Measurements from ENCODE around the gene CAPN2.

GRCh38 chr1:223748773-223749733 is 36.7 kb downstream of the CAPN2 start:
- TF ChIP-seq, protein P1, sequence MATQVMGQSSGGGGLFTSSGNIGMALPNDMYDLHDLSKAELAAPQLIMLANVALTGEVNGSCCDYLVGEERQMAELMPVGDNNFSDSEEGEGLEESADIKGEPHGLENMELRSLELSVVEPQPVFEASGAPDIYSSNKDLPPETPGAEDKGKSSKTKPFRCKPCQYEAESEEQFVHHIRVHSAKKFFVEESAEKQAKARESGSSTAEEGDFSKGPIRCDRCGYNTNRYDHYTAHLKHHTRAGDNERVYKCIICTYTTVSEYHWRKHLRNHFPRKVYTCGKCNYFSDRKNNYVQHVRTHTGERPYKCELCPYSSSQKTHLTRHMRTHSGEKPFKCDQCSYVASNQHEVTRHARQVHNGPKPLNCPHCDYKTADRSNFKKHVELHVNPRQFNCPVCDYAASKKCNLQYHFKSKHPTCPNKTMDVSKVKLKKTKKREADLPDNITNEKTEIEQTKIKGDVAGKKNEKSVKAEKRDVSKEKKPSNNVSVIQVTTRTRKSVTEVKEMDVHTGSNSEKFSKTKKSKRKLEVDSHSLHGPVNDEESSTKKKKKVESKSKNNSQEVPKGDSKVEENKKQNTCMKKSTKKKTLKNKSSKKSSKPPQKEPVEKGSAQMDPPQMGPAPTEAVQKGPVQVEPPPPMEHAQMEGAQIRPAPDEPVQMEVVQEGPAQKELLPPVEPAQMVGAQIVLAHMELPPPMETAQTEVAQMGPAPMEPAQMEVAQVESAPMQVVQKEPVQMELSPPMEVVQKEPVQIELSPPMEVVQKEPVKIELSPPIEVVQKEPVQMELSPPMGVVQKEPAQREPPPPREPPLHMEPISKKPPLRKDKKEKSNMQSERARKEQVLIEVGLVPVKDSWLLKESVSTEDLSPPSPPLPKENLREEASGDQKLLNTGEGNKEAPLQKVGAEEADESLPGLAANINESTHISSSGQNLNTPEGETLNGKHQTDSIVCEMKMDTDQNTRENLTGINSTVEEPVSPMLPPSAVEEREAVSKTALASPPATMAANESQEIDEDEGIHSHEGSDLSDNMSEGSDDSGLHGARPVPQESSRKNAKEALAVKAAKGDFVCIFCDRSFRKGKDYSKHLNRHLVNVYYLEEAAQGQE (IDR thresholded peaks at IDR 0.05; ENCODE audit: insufficient read depth in 1 of 2, low read depth in 2 of 2, low read length in 2 of 2), result no peak
- TF ChIP-seq POLR2AphosphoS5 (IDR thresholded peaks at IDR 0.05; ENCODE audit: low read depth, low read length) (no peak), SIN3A (IDR thresholded peaks at IDR 0.05; ENCODE audit: borderline replicate concordance, insufficient read depth, low read length) (no peak)

Data from PFSK-1 (cell line).